Muscle layer of duodenum (tissue), 2 donors: ENCODE results near the gene PDE8B.
"Not testable (repeated sequence)": the region's sequence is repeated elsewhere in the genome, so short reads cannot be mapped to it uniquely, and the experiment has no call there.

Source experiments
- H3K27ac ChIP-seq: one replicate; pipeline ENCODE4 v1.7.0; 2013; ENCODE audit warnings: mild to moderate bottlenecking, low read length
- H3K27me3 ChIP-seq: one replicate; pipeline ENCODE4 v1.7.0; 2013; ENCODE audit warnings: low read depth, mild to moderate bottlenecking, control low read depth, low read length
- H3K36me3 ChIP-seq, 2 donors: one replicate each; pipeline ENCODE4 v1.7.0; 2013; ENCODE audit warnings: low read length in 2 of 2, control low read depth in 1 of 2, mild to moderate bottlenecking in 1 of 2; ENCODE audit not compliant: insufficient read depth in 2 of 2, control insufficient read depth in 1 of 2
- H3K4me1 ChIP-seq, 2 donors: one replicate each; pipeline ENCODE4 v1.7.0; 2013; ENCODE audit warnings: low read length in 2 of 2, mild to moderate bottlenecking in 2 of 2, control low read depth in 1 of 2, moderate library complexity in 1 of 2; ENCODE audit not compliant: insufficient read depth in 2 of 2, control insufficient read depth in 1 of 2
- H3K4me3 ChIP-seq, 2 donors: one replicate each; pipeline ENCODE4 v1.7.0; 2013; ENCODE audit warnings: low read length in 2 of 2, low read depth in 1 of 2, mild to moderate bottlenecking in 1 of 2
- H3K9me3 ChIP-seq, 2 donors: one replicate each; pipeline ENCODE4 v1.7.0; 2013; ENCODE audit warnings: low read length in 2 of 2, control low read depth in 1 of 2, mild to moderate bottlenecking in 1 of 2; ENCODE audit not compliant: control insufficient read depth in 1 of 2
- donor health status: healthy.

The PDE8B gene

DNA sequence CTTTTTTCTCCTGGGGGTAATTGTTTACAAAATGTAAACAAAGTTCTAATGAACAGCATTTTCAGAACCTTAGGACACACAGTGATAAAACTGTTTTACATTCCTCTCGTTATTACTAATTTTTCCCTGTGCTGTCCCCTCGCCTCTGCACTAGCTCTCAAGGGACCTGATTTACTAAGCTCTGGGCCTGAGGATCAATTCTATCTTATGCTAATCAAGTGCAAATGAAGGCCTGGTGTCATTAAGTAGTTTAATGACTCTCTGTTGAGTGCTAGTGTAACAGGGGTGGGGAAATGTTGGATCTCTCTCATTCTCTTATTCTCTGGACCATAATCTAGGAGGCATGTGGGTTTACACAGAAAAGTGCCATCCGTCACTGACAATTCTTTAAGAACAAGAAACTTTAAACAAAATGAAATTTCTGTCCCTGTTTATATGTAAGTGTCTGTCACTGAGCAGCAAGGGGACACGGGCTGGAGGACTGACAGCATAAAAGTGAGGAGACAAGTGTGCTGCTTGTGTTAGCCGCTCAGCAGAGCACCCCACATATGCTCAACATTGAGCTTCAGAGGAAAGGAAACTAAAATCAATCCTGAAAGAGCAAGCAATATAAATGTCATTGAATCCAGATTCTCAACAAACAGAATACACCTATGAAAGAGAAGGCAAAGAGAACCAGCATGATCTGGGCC lies 166.3 kb downstream of the PDE8B start:
- Histone ChIP-seq H3K4me3 (no peak overlapping the region), H3K9me3 (no peaks in the 10 kb centered on the region), H3K27me3 (no peaks in the 10 kb centered on the region), H3K27ac (no peak overlapping the region), H3K36me3 (no peaks in the 10 kb centered on the region), H3K4me1 (no peaks in the 10 kb centered on the region)

DNA sequence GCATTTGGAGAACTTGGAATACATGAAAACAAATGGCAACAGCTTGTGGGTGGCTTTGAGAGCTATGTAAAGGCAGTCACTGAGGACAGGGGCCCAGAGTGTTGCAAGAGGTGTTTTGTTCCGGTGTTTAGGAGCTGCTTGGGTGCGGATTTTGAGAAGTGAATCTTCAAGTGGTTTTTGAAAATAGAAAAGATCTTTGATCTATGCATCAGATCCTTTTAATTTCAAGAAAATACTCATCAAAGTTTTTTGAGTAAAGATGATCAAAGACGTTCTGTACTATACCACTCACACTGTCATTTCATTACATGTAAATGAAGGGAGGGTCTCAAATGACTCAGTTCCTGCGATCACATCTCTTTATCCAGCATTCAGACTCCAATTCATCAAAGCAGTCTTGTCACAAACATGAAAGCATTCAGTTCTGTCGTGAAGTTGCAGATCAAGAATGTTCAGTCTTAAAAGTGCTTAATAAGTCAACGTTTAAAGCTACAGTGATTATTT lies 169.1 kb downstream of the PDE8B start:
- H3K27ac ChIP-seq: no peak overlapping the region

DNA sequence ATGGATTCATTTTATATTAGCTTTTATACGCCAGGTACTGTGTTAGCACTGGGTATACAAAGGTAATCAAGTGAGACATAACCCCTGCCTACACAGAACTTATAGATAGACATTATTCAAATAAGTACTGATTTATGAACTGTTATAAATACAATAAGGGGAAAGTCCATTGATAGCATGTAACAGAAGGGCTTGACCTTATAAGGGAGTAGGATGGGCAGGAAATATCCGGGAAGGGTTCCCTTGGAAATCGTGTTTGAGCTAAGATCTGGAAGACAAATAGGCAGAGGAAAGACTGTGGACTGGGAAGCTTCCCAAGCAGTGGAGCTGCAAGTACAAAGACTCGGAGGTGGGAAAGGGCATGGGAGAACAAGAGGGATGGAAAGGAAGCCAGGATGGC lies 170.2 kb downstream of the PDE8B start:
- Histone ChIP-seq H3K36me3 (no peaks in the 10 kb centered on the region), H3K4me3 (no peak overlapping the region), H3K9me3 (no peaks in the 10 kb centered on the region), H3K27me3 (no peaks in the 10 kb centered on the region), H3K27ac (no peak overlapping the region), H3K4me1 (no peaks in the 10 kb centered on the region)

More for the DNA sequence above, 169.1 kb downstream of the PDE8B start:
- H3K9me3 ChIP-seq: no peaks in the 10 kb centered on the region
- no peaks in the 10 kb centered on the region for H3K27me3 ChIP-seq
- no peaks in the 10 kb centered on the region for H3K4me1 ChIP-seq
- no peak overlapping the region for H3K4me3 ChIP-seq
- H3K36me3 ChIP-seq: no peaks in the 10 kb centered on the region

DNA sequence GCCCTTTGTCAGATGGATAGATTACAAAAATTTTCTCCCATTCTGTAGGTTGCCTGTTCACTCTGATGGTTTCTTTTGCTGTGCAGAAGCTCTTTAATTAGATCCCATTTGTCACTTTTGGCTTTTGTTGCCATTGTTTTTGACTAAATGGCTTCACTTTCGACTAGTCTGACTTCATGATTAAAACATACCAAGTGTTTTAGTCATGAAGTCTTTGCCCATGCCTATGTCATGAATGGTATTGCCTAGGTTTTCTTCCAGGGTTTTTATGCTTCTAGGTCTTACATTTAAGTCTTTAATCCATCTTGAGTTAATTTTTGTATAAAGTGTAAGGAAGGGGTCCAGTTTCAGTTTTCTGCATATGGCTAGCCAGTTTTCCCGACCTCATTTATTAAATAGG lies 172.9 kb downstream of the PDE8B start:
- H3K36me3 ChIP-seq, H3K27ac ChIP-seq, H3K27me3 ChIP-seq, H3K4me3 ChIP-seq, H3K9me3 ChIP-seq, H3K4me1 ChIP-seq: not testable (repeated sequence)

DNA sequence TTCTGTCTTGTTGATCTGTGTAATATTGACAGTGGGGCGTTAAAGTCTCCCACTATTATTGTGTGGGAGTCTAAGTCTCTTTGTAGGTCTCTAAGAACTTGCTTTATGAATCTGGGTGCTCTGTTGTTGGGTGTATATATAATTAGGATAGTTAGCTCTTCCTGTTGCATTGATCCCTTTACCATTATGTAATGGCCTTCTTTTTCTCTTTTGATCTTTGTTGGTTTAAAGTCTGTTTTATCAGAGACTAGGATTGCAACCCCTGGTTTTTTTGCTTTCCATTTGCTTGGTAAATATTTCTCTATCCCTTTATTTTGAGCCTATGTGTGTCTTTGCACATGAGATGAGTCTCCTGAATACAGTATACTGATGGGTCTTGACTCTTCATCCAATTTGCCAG lies 175.9 kb downstream of the PDE8B start:
- not testable (repeated sequence) for H3K27me3 ChIP-seq, H3K4me3 ChIP-seq, H3K27ac ChIP-seq, H3K9me3 ChIP-seq, H3K36me3 ChIP-seq
- H3K4me1 ChIP-seq: peaks cover 0 to 14% of the 10 kb centered on the region in 2 donors

DNA sequence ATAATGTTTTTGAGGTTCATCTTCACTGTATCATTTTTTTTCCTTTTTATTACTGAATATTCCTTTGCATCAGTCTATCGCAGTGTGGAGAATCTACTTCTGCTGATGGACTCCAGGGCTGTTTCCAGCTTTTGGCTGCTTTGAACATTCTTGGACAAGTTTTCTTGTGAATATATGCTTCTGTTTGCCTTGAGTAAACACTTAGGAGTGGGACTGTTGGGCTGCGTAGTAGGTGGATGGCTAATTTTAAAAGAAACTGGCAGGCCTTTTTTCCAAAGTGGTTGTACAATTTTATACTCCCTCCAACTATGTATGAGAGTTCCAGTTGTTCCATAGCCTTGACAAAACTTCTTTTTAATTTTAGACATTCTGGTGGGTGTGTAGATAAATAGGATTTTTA lies 179.3 kb downstream of the PDE8B start:
- peaks cover 0 to 14% of the 10 kb centered on the region in 2 donors for H3K4me1 ChIP-seq
- no peaks in the 10 kb centered on the region for H3K36me3 ChIP-seq
- H3K4me3 ChIP-seq: no peak overlapping the region
- H3K9me3 ChIP-seq: no peaks in the 10 kb centered on the region
- H3K27ac ChIP-seq: no peak overlapping the region
- H3K27me3 ChIP-seq: no peaks in the 10 kb centered on the region

DNA sequence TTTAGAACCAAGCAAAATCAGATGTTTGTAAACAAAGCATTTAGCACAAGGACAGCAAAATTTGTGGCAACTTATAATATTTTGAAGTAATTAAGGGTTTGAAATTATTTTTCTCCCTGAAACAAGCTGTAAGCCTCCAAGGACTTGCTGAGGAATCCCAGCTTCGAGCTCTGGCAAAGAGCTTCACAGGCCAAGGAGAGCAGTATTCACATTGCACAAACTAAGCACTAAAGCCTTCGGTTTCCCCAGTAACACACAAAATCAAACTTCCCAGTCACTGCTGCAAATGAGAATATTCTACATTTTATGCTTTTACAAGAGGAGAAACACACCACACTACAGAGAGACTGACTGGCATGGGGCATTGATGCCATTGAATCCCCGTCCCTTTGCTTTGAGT lies 179.7 kb downstream of the PDE8B start:
- H3K27me3 ChIP-seq: no peaks in the 10 kb centered on the region

DNA sequence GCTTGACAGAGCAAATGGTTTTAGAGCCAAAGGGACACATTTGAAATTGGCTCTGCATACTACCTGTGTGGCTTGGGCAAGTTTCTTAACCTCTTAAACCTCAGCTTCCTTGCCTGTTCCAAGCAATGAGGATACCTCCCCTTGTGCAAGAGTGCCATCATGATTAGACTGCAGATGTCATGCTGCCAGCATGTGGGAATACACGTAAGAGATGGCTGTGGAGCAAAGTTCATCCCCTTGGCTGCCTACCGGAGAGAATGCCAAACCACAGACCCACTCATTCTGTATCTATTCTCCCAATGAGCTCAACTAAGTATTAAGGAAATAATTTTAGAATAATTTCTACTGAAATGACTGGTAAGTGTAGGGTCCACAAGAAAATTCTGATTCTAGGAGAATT lies 180.3 kb downstream of the PDE8B start:
- Histone ChIP-seq H3K36me3 (no peaks in the 10 kb centered on the region), H3K27me3 (no peaks in the 10 kb centered on the region), H3K4me3 (no peak overlapping the region), H3K27ac (no peak overlapping the region), H3K9me3 (no peaks in the 10 kb centered on the region), H3K4me1 (peaks cover 0 to 14% of the 10 kb centered on the region in 2 donors)

More for the DNA sequence above, 179.7 kb downstream of the PDE8B start:
- Histone ChIP-seq H3K27ac (no peak overlapping the region), H3K4me3 (no peak overlapping the region), H3K36me3 (no peaks in the 10 kb centered on the region), H3K9me3 (no peaks in the 10 kb centered on the region), H3K4me1 (peaks cover 0 to 14% of the 10 kb centered on the region in 2 donors)

DNA sequence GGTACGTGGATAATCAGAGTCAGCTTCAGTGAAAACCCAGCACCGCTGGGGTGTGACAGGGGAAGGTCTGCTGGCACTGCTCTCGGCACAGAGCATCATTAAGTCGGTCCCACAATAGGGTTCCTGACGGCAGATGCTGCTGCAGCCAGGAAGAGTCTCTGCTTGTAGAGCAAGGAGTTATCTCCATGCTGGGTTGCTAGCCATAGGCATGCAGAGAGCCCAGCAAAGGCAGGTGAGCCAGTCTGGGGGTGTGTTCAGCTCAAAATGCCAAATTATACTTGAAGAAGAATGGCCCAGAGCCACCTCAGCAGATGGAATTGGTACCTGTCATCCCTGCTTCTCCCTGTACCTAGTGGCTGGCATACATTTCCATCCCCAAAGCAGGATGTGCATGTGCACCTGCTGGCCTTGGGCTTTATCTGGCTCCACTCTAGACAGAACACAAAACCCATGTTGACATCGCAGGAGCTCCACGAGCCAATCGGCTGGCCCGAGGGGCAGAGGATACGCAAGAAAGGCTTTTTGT lies 180.8 kb downstream of the PDE8B start:
- no peak overlapping the region for H3K27ac ChIP-seq
- no peaks in the 10 kb centered on the region for H3K27me3 ChIP-seq
- H3K9me3 ChIP-seq: no peaks in the 10 kb centered on the region
- no peak overlapping the region for H3K4me3 ChIP-seq
- peaks cover 0 to 14% of the 10 kb centered on the region in 2 donors for H3K4me1 ChIP-seq
- no peaks in the 10 kb centered on the region for H3K36me3 ChIP-seq

DNA sequence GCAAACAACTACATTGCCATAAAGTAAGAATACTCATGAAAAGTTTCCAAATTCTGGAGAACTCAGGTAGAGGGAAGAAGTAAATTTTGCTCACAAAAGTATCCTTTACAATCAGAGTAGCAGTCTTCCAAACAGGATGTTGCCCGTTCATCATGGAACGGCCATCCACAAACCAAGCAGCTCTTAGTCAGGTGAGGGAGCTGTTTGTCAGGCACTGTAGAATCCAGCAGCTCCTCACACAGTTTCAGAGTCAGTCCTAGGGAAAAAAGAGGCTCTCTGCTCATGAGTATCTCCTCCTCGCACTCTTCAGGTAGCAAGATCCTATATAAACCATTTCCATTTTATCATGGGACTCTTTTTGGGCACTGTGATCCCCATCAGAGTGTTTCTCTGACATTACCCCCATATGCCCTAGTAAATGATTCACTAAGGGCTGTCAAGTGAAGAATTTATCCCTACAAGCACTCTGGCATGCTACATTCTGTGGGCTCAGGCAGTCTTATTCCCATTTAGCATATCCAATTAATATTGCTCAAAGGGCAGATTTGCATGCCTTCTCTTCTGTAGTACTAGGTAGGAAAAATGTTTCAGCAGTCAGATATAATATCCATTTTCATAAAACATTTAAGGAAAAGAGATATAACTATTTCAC lies 183.7 kb downstream of the PDE8B start:
- Histone ChIP-seq H3K36me3 (no peaks in the 10 kb centered on the region), H3K4me1 (peaks cover 0 to 14% of the 10 kb centered on the region in 2 donors), H3K27me3 (no peaks in the 10 kb centered on the region), H3K27ac (no peak overlapping the region), H3K9me3 (no peaks in the 10 kb centered on the region), H3K4me3 (no peak overlapping the region)

DNA sequence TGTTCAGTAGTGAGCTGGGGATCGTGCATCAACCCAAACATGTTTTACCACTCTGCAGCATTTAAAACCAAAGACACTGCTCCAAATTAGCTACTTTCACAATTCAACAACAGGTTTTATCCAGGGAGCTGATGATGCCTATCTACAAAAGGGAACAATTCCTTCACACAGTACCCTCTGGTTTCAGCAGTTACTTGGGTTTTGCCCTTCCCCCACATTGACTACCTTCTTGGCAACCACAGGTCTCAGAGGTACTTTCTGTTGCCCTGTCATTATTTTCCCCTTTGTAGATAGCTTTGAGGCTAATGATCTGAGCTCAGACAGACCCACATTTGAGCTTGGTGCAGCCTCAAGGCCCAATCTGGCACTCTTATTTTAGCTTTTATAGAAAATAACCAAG lies 185.5 kb downstream of the PDE8B start:
- H3K4me1 ChIP-seq: no peaks in the 10 kb centered on the region
- H3K4me3 ChIP-seq: no peak overlapping the region
- no peaks in the 10 kb centered on the region for H3K27me3 ChIP-seq
- H3K36me3 ChIP-seq: no peaks in the 10 kb centered on the region
- no peaks in the 10 kb centered on the region for H3K9me3 ChIP-seq
- H3K27ac ChIP-seq: no peak overlapping the region
